Esophagus mucosa (tissue), 1 donor: Measurements from ENCODE around the gene FAM32A. TPM values are rescaled to one million over a fixed set of nuclear protein-coding genes. Genes with fewer than 3 reads are reported as not detected.
A peak's percentile ranks its signal among the peaks of the same experiment; 100 is the strongest.

ENCODE experiments used
- ATAC-seq: fragments of 200-7000 bp; cut with Tn5 transposase; one replicate; pipeline ENCODE4 v1.9.1; 2020
- total RNA-seq: library from RNA; stranded (reverse); gene quantifications from one replicate; pipeline ENCODE4 v1.2.4, GENCODE V29; 2023
- donor health status: DM: yes; HTN: yes; CAD: no.

Gene FAM32A
- total RNA-seq, 1 donor from 2014 or later: 40.4 TPM

- no peak for ATAC-seq
Measured at GRCh38 chr19:16202320-16203255, 17.4 kb downstream of the FAM32A start.

DNA sequence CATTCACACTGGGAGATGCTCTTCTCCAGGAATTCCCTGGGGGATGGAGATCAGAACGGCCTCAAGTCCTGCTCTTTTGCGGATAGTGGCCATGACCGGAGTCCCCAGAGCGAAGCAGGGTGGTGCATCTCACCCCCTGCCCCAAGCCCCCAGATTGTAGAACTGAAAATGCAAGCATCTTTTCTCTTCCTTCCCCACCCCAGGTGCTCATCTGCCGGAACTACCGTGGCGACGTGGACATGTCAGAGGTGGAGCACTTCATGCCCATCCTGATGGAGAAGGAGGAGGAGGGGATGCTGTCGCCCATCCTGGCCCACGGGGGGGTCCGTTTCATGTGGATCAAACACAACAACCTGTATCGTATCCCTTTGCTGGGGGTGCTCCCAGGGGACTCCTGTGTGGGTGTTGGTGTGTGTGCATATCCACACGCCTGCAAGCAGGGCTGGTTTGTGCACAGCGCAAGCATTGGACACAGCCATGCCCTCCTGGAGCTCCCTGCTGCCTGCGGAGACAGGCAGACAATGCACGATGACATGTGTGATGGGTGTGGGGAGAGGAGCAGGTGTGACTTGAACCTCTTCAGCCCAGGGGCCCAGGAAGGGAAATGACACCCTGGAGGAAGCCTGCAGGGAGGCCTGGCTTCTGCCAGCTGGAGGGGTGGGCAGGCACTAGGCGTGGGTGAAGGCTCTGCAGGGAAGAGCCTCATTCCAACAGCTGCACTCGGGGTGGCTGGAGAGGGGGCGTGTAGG, 18.2 kb downstream of the FAM32A start:
- ATAC-seq: no peak

DNA sequence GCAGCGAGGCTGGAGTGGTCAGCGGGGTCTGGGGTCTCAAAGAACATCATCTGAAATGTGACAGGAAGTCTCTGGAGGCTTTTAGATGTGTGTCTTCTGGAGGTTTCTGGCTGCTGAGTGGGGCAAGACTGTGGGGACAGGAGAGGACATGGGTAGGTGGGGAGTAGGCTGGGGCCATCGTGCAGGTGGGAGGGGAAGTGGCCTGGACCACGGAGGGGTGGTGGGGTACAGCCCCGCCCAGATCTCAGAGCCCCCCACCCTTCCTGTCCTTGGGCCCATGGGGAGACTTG, 18.7 kb downstream of the FAM32A start:
- ATAC-seq: no peak

GRCh38 chr19:16205205-16206045, 20.2 kb downstream of the FAM32A start:
- no peak for ATAC-seq

DNA sequence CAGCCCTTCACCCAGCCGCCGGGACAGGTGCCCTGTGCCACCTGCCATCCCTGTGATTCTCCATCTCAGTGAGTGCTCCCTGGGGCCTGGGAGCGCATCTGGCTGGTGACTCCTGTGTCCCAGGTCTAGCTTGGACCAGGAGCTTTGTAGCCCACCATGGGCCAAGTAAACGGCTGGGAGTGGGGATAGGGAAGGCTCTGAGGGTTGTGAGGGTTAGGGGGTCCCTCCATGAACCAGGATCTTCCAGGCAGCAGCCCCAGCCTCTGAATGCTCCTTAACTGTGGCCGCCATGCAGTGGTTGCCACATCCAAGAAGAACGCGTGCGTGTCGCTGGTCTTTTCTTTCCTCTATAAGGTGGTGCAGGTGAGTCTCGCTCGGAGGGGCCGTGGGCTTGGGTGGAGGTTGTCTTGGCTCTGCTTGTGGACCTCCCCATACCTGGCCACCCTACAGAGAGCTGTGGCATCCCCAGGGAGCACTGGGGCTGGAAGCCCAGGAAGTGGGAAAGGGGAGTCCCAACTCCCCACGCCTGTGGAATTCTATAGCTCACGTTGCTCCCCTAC, 20.9 kb downstream of the FAM32A start:
- ATAC-seq: no peak

- ATAC-seq: no peak
Measured at GRCh38 chr19:16206637-16207036, 21.4 kb downstream of the FAM32A start.

DNA sequence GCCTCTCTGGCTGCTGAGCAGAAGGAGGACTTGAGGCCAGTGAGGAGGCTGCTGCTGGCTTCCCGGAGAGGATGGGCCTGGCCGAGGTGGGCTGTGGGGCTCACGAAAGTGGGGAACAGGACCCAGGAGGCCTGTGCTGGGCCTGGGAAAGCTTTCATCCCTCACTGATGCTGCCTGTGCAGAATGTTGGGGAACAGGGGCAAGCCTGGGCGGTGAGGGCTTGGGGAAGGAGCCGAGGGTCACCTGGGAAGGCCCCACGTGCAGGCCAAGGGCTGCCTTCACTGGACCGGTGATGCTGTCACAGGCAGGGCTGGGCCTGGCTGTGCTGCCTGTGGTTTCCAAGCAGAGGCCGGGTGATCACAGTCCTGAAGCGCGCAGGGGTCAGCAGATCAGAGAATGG, 21.9 kb downstream of the FAM32A start:
- ATAC-seq: no peak

DNA sequence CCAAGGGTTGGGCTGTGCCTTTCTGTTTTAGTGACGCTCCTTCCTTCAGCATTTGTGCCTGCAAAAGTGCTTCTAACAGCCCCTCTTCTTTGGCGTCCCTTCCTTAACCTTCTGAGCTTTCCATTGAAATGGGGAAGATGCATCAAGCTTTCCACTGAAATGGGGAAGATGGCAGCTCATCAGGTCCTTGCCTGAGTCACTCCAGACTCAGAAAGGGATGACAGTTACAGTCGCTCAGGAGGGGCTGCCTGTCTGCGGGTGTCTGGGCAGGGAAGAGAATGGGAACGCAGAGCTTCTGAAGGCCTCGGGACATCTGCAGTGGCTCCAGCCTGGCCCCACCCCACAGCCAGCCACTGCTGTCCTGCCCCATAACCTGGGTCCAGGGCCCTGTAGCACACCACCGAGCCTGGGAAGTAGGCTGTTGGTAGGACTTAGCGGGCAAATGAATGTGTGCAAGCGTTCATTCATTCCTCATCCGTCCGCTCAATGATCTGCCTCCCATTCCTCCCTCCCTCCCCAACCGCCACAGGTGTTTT, 22.3 kb downstream of the FAM32A start:
- ATAC-seq: no peak

- no peak for ATAC-seq
Measured at GRCh38 chr19:16208064-16208759, 23.0 kb downstream of the FAM32A start.

DNA sequence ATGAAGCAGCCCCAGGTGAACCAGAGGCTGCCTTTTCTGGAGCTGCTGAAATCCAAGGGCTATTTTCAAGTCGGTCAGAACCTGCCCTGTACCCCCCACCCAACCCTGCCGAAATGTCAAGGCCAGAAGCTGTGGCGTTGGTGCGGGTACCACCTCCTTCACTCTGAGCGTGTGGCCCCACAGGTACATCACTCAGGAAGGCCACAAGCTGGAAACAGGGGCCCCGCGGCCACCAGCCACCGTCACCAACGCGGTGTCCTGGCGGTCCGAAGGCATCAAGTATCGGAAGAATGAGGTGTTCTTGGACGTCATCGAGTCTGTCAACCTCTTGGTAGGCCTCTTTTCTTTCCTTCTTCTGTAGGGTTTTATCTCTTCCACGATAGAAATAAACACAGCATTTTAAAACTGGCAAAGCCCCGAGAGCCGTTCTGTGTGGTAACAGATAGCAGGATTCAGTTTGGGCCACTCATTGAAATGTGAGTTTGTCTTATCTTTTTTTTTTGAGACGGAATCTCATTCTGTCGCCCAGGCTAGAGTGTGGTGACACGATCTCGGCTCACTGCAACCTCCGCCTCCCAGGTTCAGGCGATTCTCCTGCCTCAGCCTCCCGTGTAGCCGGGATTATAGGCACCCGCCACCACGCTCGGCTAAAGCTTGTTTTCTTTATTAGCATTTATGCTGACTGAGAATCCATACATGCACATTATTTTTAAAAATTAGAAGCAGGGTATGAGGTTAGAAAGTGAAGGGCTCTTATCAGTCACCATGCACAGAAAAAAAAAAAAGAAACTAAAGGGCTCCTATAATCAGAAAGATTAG, 23.8 kb downstream of the FAM32A start:
- no peak for ATAC-seq

- ATAC-seq: no peak
Measured at GRCh38 chr19:16210168-16210567, 25.0 kb downstream of the FAM32A start.

DNA sequence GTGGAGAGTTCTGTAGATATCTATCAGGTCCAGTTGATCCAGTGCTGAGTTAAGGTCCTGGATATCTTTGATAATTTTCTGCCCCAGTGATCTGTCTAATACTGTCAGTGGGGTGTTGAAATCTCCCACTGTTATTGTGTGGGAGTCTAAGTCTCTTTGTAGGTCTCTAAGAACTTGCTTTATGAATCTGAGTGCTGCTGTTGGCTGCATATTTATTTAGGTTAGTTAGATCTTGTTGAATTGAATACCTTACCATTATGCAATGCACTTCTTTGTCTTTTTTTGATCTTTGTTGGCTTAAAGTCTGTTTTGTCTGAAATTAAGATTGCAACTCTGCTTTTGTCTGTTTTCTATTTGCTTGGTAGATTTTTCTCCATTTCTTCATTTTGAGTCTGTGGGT, 27.9 kb downstream of the FAM32A start:
- ATAC-seq: no peak

- ATAC-seq: peak; percentile 22
Measured at GRCh38 chr19:16216744-16217670, 31.8 kb downstream of the FAM32A start.

DNA sequence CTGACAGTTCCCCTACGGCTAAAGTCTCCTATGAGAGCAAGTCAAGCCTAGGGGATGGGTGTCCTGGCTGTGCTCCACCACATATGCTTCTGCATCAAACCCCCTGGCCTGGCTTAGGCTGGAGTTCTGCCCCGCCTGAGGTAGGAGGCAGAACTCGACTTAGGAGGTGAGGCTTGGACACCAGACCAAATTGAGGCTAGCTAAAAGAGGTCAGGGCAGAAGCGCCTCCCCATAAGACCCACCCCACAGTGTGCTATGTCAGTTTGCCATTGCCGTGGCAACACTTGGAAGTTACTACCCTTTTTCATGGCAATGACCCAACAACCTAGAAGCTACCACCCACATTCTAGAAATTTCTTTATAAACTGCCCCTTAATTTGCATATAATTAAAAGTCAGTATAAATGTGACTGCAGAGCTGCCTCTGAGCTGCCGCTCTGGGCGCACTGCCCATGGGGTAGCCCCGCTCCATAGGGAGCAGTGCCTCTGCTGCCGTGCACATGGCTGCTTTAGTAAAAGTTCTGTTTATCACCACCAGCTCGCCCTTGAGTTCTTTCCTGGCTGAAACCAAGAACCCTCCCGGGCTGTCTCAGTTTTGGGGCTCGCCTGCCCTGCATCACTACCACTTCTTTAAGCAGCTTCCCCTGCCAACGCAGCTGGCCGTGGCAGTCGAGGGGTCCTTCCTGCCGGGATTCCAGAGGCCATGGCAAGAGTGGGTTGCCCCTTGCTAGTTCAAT, 32.7 kb downstream of the FAM32A start:
- ATAC-seq: no peak

- ATAC-seq: no peak
Measured at GRCh38 chr19:16218851-16219250, 33.6 kb downstream of the FAM32A start.

GRCh38 chr19:16222806-16223205, 37.6 kb downstream of the FAM32A start:
- ATAC-seq: no peak

DNA sequence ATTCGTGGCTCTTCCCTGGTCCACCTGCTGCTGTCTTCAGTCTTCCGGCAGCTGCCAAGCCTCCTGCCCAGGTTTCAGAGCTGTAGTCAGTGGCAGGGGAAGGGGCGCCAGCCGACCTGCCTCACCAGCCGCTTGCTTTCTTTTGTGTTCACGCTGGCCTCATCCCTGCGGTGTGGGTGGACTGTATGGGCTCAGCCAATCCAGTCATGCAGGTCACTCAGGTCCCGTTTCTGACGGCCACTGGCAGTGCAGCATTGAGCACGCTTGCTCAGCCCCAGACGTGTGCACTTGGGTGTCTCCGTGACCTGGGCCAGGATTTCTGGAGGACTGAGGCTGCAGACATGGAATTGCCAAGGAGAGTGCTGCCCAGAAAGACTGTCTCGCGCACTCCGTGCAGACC, 38.5 kb downstream of the FAM32A start:
- no peak for ATAC-seq

- no peak for ATAC-seq
Measured at GRCh38 chr19:16224293-16225045, 39.3 kb downstream of the FAM32A start.
